Measurements from ENCODE around the gene AP2B1.

Gene AP2B1

GRCh38 chr17:35731917-35732805 is 145.0 kb downstream of the AP2B1 start:
- DNase-seq = no peak

- no peak for DNase-seq
Measured at GRCh38 chr17:35732806-35733136, 145.6 kb downstream of the AP2B1 start.

- DNase-seq = no peak
Measured at GRCh38 chr17:35733366-35733765, 146.2 kb downstream of the AP2B1 start.

GRCh38 chr17:35734396-35734795 is 147.3 kb downstream of the AP2B1 start:
- DNase-seq = no peak

- no peak for DNase-seq
Measured at GRCh38 chr17:35735036-35735805, 148.1 kb downstream of the AP2B1 start.

GRCh38 chr17:35736236-35736635 is 149.1 kb downstream of the AP2B1 start:
- no peak for DNase-seq

GRCh38 chr17:35738519-35739133 is 151.5 kb downstream of the AP2B1 start:
- DNase-seq = no peak

- DNase-seq = no peak
Measured at GRCh38 chr17:35740216-35740615, 153.1 kb downstream of the AP2B1 start.

- no peak for DNase-seq
Measured at GRCh38 chr17:35740997-35741931, 154.1 kb downstream of the AP2B1 start.

GRCh38 chr17:35742496-35742895 is 155.4 kb downstream of the AP2B1 start:
- no peak for DNase-seq

GRCh38 chr17:35742896-35743477 is 155.9 kb downstream of the AP2B1 start:
- DNase-seq = no peak

GRCh38 chr17:35743626-35744328 is 156.7 kb downstream of the AP2B1 start:
- peak; percentile 15 for DNase-seq

- DNase-seq = no peak
Measured at GRCh38 chr17:35744830-35745229, 157.7 kb downstream of the AP2B1 start.

- no peak for DNase-seq
Measured at GRCh38 chr17:35745246-35745645, 158.1 kb downstream of the AP2B1 start.

GRCh38 chr17:35745749-35746320 is 158.7 kb downstream of the AP2B1 start:
- no peak for DNase-seq

- peak; percentile 47 for DNase-seq
Measured at GRCh38 chr17:35747540-35748017, 160.5 kb downstream of the AP2B1 start.

- peak; percentile 67 for DNase-seq
Measured at GRCh38 chr17:35748341-35748841, 161.3 kb downstream of the AP2B1 start.

GRCh38 chr17:35748979-35749378 is 161.9 kb downstream of the AP2B1 start:
- DNase-seq = no peak

GRCh38 chr17:35749560-35750412 is 162.7 kb downstream of the AP2B1 start:
- DNase-seq = no peak

All from NCI-H226 (cell line).